IPS-15b (cell line): ENCODE measurements around the gene NDRG3.
"Not testable (repeated sequence)": the region's sequence is repeated elsewhere in the genome, so short reads cannot be mapped to it uniquely, and the experiment has no call there.

Source experiments
- H3K27me3 ChIP-seq: one replicate; pipeline ENCODE4 v1.6.1; 2013; ENCODE audit warnings: low read length; ENCODE audit not compliant: control insufficient read depth, insufficient read depth
- H3K36me3 ChIP-seq: one replicate; pipeline ENCODE4 v1.6.1; 2013; ENCODE audit warnings: low read length; ENCODE audit not compliant: control insufficient read depth, insufficient read depth
- H3K4me1 ChIP-seq: one replicate; pipeline ENCODE4 v1.6.1; 2013; ENCODE audit warnings: mild to moderate bottlenecking, low read length; ENCODE audit not compliant: control insufficient read depth, insufficient read depth
- H3K4me3 ChIP-seq: one replicate; pipeline ENCODE4 v1.5.1; 2013; ENCODE audit warnings: low read depth, low read length
- H3K9ac ChIP-seq: one replicate; pipeline ENCODE4 v1.6.1; 2013; ENCODE audit warnings: low read depth, mild to moderate bottlenecking, low read length
- H3K9me3 ChIP-seq: one replicate; pipeline ENCODE4 v1.6.1; 2013; ENCODE audit warnings: mild to moderate bottlenecking, low read length; ENCODE audit not compliant: control insufficient read depth, insufficient read depth

Gene NDRG3

GRCh38 chr20:36655004-36655403 lies 90.9 kb downstream of the NDRG3 start:
- H3K4me3 ChIP-seq: no peak overlapping the region
- no peaks in the 10 kb centered on the region for H3K27me3 ChIP-seq
- H3K4me1 ChIP-seq: no peaks in the 10 kb centered on the region
- H3K9ac ChIP-seq: no peak overlapping the region
- H3K36me3 ChIP-seq: peaks cover 5% of the 10 kb centered on the region
- no peaks in the 10 kb centered on the region for H3K9me3 ChIP-seq

- Histone ChIP-seq H3K27me3 (no peaks in the 10 kb centered on the region), H3K9ac (no peak overlapping the region), H3K4me1 (no peaks in the 10 kb centered on the region), H3K9me3 (no peaks in the 10 kb centered on the region), H3K36me3 (peaks cover 5% of the 10 kb centered on the region), H3K4me3 (no peak overlapping the region)
Observed at GRCh38 chr20:36654506-36654905, 91.4 kb downstream of the NDRG3 start.

GRCh38 chr20:36653456-36653855 lies 92.4 kb downstream of the NDRG3 start:
- H3K4me3 ChIP-seq: no peak overlapping the region
- no peak overlapping the region for H3K9ac ChIP-seq
- H3K4me1 ChIP-seq: no peaks in the 10 kb centered on the region
- H3K27me3 ChIP-seq: no peaks in the 10 kb centered on the region
- H3K36me3 ChIP-seq: peaks cover 5% of the 10 kb centered on the region
- H3K9me3 ChIP-seq: no peaks in the 10 kb centered on the region

GRCh38 chr20:36647196-36648121 lies 98.4 kb downstream of the NDRG3 start:
- H3K4me3 ChIP-seq: no peak overlapping the region
- H3K9ac ChIP-seq: no peak overlapping the region
- peaks cover 5% of the 10 kb centered on the region for H3K4me1 ChIP-seq
- H3K27me3 ChIP-seq: no peaks in the 10 kb centered on the region
- H3K36me3 ChIP-seq: no peaks in the 10 kb centered on the region
- no peaks in the 10 kb centered on the region for H3K9me3 ChIP-seq

- Histone ChIP-seq H3K4me3 (no peak overlapping the region), H3K4me1 (peaks cover 5% of the 10 kb centered on the region), H3K9ac (no peak overlapping the region), H3K27me3 (no peaks in the 10 kb centered on the region), H3K36me3 (no peaks in the 10 kb centered on the region), H3K9me3 (no peaks in the 10 kb centered on the region)
Observed at GRCh38 chr20:36646678-36647077, 99.2 kb downstream of the NDRG3 start.

- no peaks in the 10 kb centered on the region for H3K27me3 ChIP-seq
- no peak within 1 kb of the TSS for H3K9ac ChIP-seq
- H3K4me1 ChIP-seq: peaks cover 5% of the 10 kb centered on the region
- H3K36me3 ChIP-seq: no peaks in the 10 kb centered on the region
- no peaks in the 10 kb centered on the region for H3K9me3 ChIP-seq
- no peak within 1 kb of the TSS for H3K4me3 ChIP-seq
Observed at GRCh38 chr20:36645998-36646397, 99.9 kb downstream of the NDRG3 start, which contains the start of gene SLA2. Gene SLA2, minus strand, starts transcription at chr20:36646196. Its CDS starts 4,861 bp downstream, at chr20:36641335.

GRCh38 chr20:36645353-36645752 lies 100.5 kb downstream of the NDRG3 start:
- no peak overlapping the region for H3K9ac ChIP-seq
- H3K4me1 ChIP-seq: peaks cover 5% of the 10 kb centered on the region
- no peaks in the 10 kb centered on the region for H3K27me3 ChIP-seq
- no peaks in the 10 kb centered on the region for H3K36me3 ChIP-seq
- H3K9me3 ChIP-seq: no peaks in the 10 kb centered on the region
- no peak overlapping the region for H3K4me3 ChIP-seq

GRCh38 chr20:36644706-36645095 lies 101.2 kb downstream of the NDRG3 start:
- no peaks in the 10 kb centered on the region for H3K9me3 ChIP-seq
- no peak overlapping the region for H3K9ac ChIP-seq
- H3K27me3 ChIP-seq: no peaks in the 10 kb centered on the region
- no peaks in the 10 kb centered on the region for H3K36me3 ChIP-seq
- no peak overlapping the region for H3K4me3 ChIP-seq
- peaks cover 5% of the 10 kb centered on the region for H3K4me1 ChIP-seq

GRCh38 chr20:36644032-36644705 lies 101.7 kb downstream of the NDRG3 start:
- Histone ChIP-seq H3K9me3 (no peaks in the 10 kb centered on the region), H3K4me1 (peaks cover 5% of the 10 kb centered on the region), H3K9ac (no peak overlapping the region), H3K36me3 (no peaks in the 10 kb centered on the region), H3K4me3 (no peak overlapping the region), H3K27me3 (no peaks in the 10 kb centered on the region)

- peaks cover 5% of the 10 kb centered on the region for H3K4me1 ChIP-seq
- no peak overlapping the region for H3K9ac ChIP-seq
- no peaks in the 10 kb centered on the region for H3K36me3 ChIP-seq
- H3K9me3 ChIP-seq: no peaks in the 10 kb centered on the region
- H3K27me3 ChIP-seq: no peaks in the 10 kb centered on the region
- no peak overlapping the region for H3K4me3 ChIP-seq
Observed at GRCh38 chr20:36642136-36642535, 103.8 kb downstream of the NDRG3 start.

GRCh38 chr20:36641506-36641843 lies 104.4 kb downstream of the NDRG3 start:
- no peaks in the 10 kb centered on the region for H3K27me3 ChIP-seq
- no peak overlapping the region for H3K9ac ChIP-seq
- no peak overlapping the region for H3K4me3 ChIP-seq
- H3K9me3 ChIP-seq: no peaks in the 10 kb centered on the region
- H3K36me3 ChIP-seq: no peaks in the 10 kb centered on the region
- peaks cover 3% of the 10 kb centered on the region for H3K4me1 ChIP-seq

GRCh38 chr20:36638876-36639400 lies 107.0 kb downstream of the NDRG3 start:
- not testable (repeated sequence) for H3K4me1 ChIP-seq, H3K36me3 ChIP-seq, H3K27me3 ChIP-seq, H3K9ac ChIP-seq, H3K9me3 ChIP-seq, H3K4me3 ChIP-seq
